Uterus (tissue), 4 donors: ENCODE data around the gene BMPR1B. TPM values are rescaled to one million over a fixed set of nuclear protein-coding genes. Genes with fewer than 3 reads are reported as not detected.

ENCODE experiments used
- DNase-seq, 2 donors: peaks; one replicate each; pipeline ENCODE4 v3.0.0-alpha.2; 2019 to 2020
- H3K27ac ChIP-seq, 2 donors: fragments of 200-600 bp; sonication (generic); 1 replicate in 1 of 2; 2 replicates in 1 of 2; pipeline ENCODE4 v1.5.1; 2016 to 2018
- H3K27me3 ChIP-seq, 2 donors: fragments of 200-600 bp; sonication (generic); one replicate each; pipeline ENCODE4 v1.5.1; 2018 to 2019; ENCODE audit warnings: control low read depth in 1 of 2
- H3K36me3 ChIP-seq, 2 donors: fragments of 200-600 bp; sonication (generic); one replicate each; pipeline ENCODE4 v1.5.1; 2019; ENCODE audit warnings: control low read depth in 1 of 2
- H3K4me1 ChIP-seq, 2 donors: fragments of 200-600 bp; sonication (generic); one replicate each; pipeline ENCODE4 v1.5.1; 2018 to 2019; ENCODE audit warnings: control low read depth in 1 of 2
- H3K4me3 ChIP-seq, 2 donors: fragments of 200-600 bp; sonication (generic); 1 replicate in 1 of 2; 2 replicates in 1 of 2; pipeline ENCODE4 v1.5.1; 2018 to 2019; ENCODE audit warnings: mild to moderate bottlenecking in 1 of 2
- H3K9me3 ChIP-seq, 2 donors: fragments of 200-600 bp; sonication (generic); one replicate each; pipeline ENCODE4 v1.5.1; 2019; ENCODE audit warnings: control low read depth in 1 of 2
- POLR2A ChIP-seq, 2 donors: fragments of 450-650 bp; IDR thresholded peaks; one replicate each; pipeline ENCODE4 v1.6.1; 2016; ENCODE audit warnings: antibody characterized with exemption in 2 of 2, mild to moderate bottlenecking in 1 of 2, moderate library complexity in 1 of 2
- intact Hi-C: fragments of 100-400 bp; cut with DNase I; formaldehyde crosslinking; loops from one replicate; pipeline ENCODE4 v1.15.1; 2023; ENCODE audit warnings: low total_unique reads
- total RNA-seq, 4 donors: library from RNA; depleted of rRNA in 3 of 4; stranded (reverse); fragments of >200 nt in 3 of 4; gene quantifications; one replicate each; pipeline versions ENCODE4 v1.1.0 to v1.2.4, GENCODE V29; 2014 to 2023
- TF ChIP-seq, protein P1 (sequence below), 4 experiments: fragments of 200-600 bp in 2 of 4; fragments of 450-650 bp in 2 of 4; sonication (generic) in 2 of 4; IDR thresholded peaks; one replicate each; pipeline ENCODE4 v1.5.1; 2016 to 2019; ENCODE audit warnings: antibody characterized with exemption in 4 of 4, mild to moderate bottlenecking in 2 of 4, moderate library complexity in 1 of 4
- donor health status: DM: yes; HTN: yes; CAD: no.

Gene BMPR1B
- total RNA-seq, 4 donors from 2014 or later: under 0.01 to 13.6 (median 3.3) TPM

DNA sequence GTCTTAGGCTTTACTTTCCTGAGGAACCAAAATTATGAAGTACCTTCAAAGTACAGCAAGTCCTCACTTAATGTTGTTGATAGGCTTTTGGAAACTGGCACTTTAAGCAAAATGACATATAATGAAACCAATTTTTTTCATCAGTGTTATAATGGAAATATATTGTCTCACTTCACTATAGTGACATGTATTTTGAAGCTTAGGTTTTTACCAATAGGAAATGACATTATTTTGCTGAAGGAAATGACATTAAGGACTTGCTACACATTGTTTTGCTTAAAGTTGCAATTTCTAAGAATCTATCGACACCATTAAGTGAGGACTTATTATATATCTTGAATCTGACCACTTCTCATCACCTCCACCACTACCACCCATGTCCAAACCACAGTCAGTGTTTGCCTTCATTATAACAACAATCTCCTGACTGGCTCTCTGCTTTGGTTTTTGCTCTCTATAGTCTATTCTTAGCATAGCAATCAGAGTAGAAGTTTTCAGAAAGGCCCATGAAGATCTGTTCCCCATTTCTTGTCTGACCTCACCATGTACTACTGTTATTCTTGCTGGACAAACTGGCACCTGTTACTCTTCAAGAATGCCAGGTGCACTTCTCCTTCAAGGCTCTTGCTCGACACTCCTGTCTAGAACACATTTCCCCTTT lies 311.2 kb downstream of the BMPR1B start:
- no peak for DNase-seq
- Histone ChIP-seq H3K36me3 (no peaks in the 10 kb centered on the region), H3K4me1 (no peaks in the 10 kb centered on the region), H3K27ac (no peak overlapping the region), H3K4me3 (no peak overlapping the region), H3K9me3 (no peaks in the 10 kb centered on the region), H3K27me3 (no peaks in the 10 kb centered on the region)
- TF ChIP-seq, protein P1, sequence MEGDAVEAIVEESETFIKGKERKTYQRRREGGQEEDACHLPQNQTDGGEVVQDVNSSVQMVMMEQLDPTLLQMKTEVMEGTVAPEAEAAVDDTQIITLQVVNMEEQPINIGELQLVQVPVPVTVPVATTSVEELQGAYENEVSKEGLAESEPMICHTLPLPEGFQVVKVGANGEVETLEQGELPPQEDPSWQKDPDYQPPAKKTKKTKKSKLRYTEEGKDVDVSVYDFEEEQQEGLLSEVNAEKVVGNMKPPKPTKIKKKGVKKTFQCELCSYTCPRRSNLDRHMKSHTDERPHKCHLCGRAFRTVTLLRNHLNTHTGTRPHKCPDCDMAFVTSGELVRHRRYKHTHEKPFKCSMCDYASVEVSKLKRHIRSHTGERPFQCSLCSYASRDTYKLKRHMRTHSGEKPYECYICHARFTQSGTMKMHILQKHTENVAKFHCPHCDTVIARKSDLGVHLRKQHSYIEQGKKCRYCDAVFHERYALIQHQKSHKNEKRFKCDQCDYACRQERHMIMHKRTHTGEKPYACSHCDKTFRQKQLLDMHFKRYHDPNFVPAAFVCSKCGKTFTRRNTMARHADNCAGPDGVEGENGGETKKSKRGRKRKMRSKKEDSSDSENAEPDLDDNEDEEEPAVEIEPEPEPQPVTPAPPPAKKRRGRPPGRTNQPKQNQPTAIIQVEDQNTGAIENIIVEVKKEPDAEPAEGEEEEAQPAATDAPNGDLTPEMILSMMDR (IDR thresholded peaks at IDR 0.05): no peak
- no peak for TF ChIP-seq POLR2A (IDR thresholded peaks at IDR 0.05)
- intact Hi-C loops: no loop called here

DNA sequence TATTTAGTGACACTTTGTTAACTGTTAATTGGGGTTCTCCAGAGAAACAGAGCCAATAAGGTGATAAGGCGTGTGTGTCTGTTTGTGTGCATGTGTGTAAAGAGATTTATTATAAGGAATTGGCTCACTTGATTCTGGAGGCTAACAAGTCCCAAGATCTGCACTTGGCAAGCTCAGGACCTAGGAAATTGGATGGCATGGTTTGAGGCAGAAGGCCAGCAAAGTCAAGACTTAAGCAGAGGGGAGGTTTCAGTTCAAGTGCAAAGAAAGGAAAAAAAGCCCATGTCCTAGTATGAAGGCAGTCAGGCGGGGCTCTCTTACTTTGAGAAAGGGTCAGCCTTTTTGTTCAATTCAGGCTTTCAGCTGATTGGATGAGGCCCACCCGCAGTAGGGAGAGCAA lies 314.1 kb downstream of the BMPR1B start:
- Histone ChIP-seq H3K27ac (no peak overlapping the region), H3K4me1 (no peaks in the 10 kb centered on the region), H3K36me3 (no peaks in the 10 kb centered on the region), H3K4me3 (no peak overlapping the region), H3K27me3 (no peaks in the 10 kb centered on the region), H3K9me3 (no peaks in the 10 kb centered on the region)
- no peak for DNase-seq
- intact Hi-C loops: no loop called here
- no peak for TF ChIP-seq POLR2A (IDR thresholded peaks at IDR 0.05)
- TF ChIP-seq, protein P1 (IDR thresholded peaks at IDR 0.05): no peak

GRCh38 chr4:95073646-95074045 lies 315.9 kb downstream of the BMPR1B start:
- intact Hi-C loops: no loop called here
- H3K9me3 ChIP-seq: no peaks in the 10 kb centered on the region
- no peak for DNase-seq
- no peaks in the 10 kb centered on the region for H3K36me3 ChIP-seq
- TF ChIP-seq POLR2A (IDR thresholded peaks at IDR 0.05): no peak
- TF ChIP-seq, protein P1 (IDR thresholded peaks at IDR 0.05): no peak
- H3K27ac ChIP-seq: no peak overlapping the region
- H3K4me1 ChIP-seq: no peaks in the 10 kb centered on the region
- H3K4me3 ChIP-seq: no peak overlapping the region
- no peaks in the 10 kb centered on the region for H3K27me3 ChIP-seq

DNA sequence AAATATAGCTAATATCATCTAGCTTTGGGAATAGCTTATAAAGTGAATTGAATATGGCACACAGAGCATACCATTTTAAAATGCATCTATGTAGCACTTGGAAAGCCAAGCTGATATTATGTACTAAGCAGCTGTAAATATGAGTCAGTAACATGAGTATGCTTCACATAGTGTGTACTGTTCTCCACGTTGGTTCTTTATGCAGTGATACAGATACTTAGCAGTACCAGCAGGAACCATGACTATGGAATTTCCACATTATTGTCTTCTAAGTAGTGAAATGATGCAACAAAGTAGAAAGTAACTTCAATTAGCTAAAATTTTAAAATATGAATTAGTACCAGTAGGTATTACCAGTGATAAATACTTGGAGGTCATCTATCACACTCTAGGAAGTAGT lies 320.1 kb downstream of the BMPR1B start:
- H3K27ac ChIP-seq: no peak overlapping the region
- intact Hi-C loops: no loop called here
- no peaks in the 10 kb centered on the region for H3K27me3 ChIP-seq
- no peaks in the 10 kb centered on the region for H3K4me1 ChIP-seq
- TF ChIP-seq POLR2A (IDR thresholded peaks at IDR 0.05): no peak
- TF ChIP-seq, protein P1 (IDR thresholded peaks at IDR 0.05): no peak
- DNase-seq: no peak
- no peaks in the 10 kb centered on the region for H3K36me3 ChIP-seq
- H3K9me3 ChIP-seq: no peaks in the 10 kb centered on the region
- H3K4me3 ChIP-seq: no peak overlapping the region

DNA sequence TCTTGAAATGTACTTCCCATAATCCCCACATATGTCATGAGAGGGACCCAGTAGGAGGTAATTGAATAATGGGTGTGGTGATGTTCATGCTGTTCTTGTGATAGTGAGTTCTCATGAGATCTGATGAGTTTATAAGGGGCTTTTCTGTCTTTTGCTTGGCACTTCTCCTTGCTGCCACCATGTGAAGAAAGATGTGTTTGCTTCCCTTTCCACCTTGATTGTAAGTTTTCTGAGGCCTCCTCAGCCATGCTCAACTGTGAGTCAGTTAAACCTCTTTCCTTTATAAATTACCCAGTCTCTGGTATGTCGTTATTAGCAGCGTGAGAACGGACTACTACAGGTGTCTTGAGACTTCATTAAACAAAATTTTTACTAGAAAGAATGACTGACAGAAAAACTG lies 323.2 kb downstream of the BMPR1B start:
- no peaks in the 10 kb centered on the region for H3K36me3 ChIP-seq
- no peak overlapping the region for H3K4me3 ChIP-seq
- DNase-seq: no peak
- intact Hi-C loops: no loop called here
- no peak for TF ChIP-seq POLR2A (IDR thresholded peaks at IDR 0.05)
- TF ChIP-seq, protein P1 (IDR thresholded peaks at IDR 0.05): no peak
- no peaks in the 10 kb centered on the region for H3K4me1 ChIP-seq
- H3K27me3 ChIP-seq: no peaks in the 10 kb centered on the region
- no peak overlapping the region for H3K27ac ChIP-seq
- H3K9me3 ChIP-seq: no peaks in the 10 kb centered on the region
